SH-SY5Y (cell line): ENCODE results near the gene BTBD19.

Experiments
- GATA2 ChIP-seq: IDR thresholded peaks from 2 replicates; pipeline ENCODE4 v1.6.1; 2011; ENCODE audit warnings: mild to moderate bottlenecking, low read depth, low read length
- GATA3 ChIP-seq: IDR thresholded peaks from 2 replicates; pipeline ENCODE4 v1.6.1; 2011; ENCODE audit warnings: low read depth, mild to moderate bottlenecking, low read length, moderate library complexity

DNA sequence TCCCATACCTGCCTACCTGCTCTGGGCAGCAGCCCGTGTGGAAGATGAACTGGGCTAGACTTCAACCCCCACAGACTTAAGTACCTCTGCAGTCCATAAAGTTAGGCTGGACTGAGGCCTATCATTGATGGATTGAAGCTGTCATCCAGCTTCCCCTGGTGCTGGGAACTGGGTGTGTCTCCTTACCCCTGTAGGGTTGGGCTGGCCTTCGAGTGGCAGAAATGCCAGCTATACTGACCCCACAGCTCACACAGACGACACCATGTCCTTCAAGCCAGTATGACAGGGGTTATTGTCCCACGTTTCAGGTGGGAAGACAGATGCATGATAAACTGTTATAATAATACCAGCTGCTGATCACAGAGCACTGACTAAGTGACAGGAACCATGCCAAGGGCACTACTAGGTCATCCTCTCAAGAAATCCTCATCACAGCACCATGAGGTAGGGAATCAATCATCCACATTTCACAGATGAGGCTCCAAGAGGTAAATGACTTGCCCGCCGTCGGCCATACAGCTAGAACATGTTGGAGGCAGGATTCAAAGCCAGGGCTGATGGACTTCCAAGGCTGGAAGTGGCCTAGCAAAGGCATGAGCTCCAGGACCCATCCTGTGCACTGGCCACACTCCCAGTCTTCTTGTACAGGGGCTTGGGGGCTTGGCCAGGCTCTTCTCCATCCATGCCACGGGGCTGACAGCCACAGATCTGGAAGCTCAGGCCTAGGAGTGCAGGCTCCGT, 20.0 kb upstream of the BTBD19 start, which contains the start of gene BEST4:
- TF ChIP-seq GATA2 (no peak), GATA3 (no peak)
